ENCODE results near the gene MCCD1.
"Not testable (repeated sequence)": the region's sequence is repeated elsewhere in the genome, so short reads cannot be mapped to it uniquely, and the experiment has no call there.

DNA sequence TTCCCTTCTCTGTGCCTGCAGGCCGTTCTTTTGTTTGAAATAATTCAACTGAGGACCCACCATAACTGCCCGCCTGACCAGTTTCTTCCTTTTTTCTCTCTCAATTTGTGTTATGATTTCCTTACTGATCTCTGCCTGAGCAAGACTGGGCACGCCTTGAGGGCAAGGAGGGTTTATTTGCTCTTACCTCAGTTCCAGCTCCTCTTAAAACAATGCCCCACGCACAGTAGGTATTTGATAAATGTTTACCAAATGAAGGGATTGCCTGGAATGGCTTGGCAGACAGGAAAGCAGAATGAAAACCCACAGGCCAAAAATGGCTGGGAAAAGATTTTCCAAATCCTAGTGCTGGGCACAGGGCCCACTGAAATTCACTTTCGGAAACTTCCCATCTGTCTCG is 41.1 kb upstream of the MCCD1 start:
- TF ChIP-seq, protein P1, sequence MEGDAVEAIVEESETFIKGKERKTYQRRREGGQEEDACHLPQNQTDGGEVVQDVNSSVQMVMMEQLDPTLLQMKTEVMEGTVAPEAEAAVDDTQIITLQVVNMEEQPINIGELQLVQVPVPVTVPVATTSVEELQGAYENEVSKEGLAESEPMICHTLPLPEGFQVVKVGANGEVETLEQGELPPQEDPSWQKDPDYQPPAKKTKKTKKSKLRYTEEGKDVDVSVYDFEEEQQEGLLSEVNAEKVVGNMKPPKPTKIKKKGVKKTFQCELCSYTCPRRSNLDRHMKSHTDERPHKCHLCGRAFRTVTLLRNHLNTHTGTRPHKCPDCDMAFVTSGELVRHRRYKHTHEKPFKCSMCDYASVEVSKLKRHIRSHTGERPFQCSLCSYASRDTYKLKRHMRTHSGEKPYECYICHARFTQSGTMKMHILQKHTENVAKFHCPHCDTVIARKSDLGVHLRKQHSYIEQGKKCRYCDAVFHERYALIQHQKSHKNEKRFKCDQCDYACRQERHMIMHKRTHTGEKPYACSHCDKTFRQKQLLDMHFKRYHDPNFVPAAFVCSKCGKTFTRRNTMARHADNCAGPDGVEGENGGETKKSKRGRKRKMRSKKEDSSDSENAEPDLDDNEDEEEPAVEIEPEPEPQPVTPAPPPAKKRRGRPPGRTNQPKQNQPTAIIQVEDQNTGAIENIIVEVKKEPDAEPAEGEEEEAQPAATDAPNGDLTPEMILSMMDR (IDR thresholded peaks at IDR 0.05) = not testable (repeated sequence)
- not testable (repeated sequence) for TF ChIP-seq POLR2A, POLR2AphosphoS5, EP300 (IDR thresholded peaks at IDR 0.05)

Measured in suprapubic skin (tissue), 4 donors.